ENCODE data around the gene AKAP1. TPM values are rescaled to one million over a fixed set of nuclear protein-coding genes. Genes with fewer than 3 reads are reported as not detected.

AKAP1 gene
- total and polyA plus RNA-seq, 9 of the 15 experiments (the other 6 are each of a cell fraction or from before 2014, with no cell fraction given): 12.9 to 63.8 (median 36.4) TPM

DNA sequence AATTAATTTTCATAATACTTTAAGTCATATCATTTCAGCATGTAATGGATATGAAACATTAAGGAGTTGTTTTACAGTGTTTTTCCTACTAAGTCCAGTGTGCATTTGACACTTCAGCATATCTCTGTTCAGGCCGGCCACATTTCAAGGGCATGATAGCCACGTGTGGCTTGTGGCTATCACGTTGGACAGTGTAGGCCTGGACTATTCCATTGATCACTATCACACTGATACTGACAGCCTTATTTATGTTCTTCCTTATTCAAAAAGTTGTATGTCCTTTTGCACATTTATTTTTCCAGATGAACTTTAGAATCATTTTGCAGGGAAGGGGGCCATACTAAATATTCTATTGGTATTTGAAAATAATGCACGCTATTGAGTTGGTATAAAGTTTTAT is 39.0 kb downstream of the AKAP1 start (continued):
- TF ChIP-seq ZNF274 (IDR thresholded peaks at IDR 0.05; ENCODE audit: borderline replicate concordance, low read depth, low read length) (no peak), ZC3H4 (CRISPR knock-in tag; IDR thresholded peaks at IDR 0.05; ENCODE audit: borderline replicate concordance) (no peak), THAP12 (CRISPR knock-in tag; IDR thresholded peaks at IDR 0.05) (no peak), POLR2G (IDR thresholded peaks at IDR 0.05; ENCODE audit: low read depth, low read length) (no peak), CXXC5 (CRISPR knock-in tag; IDR thresholded peaks at IDR 0.05) (peak; percentile 46; the same call in 1 of the 2 replicates), MYC (IDR thresholded peaks at IDR 0.05; ENCODE audit: low read depth, low read length) (peak; percentile 65; the same call in 1 of the 2 replicates), MYC (CRISPR knock-in tag; IDR thresholded peaks at IDR 0.05; ENCODE audit: borderline replicate concordance, low read depth) (no peak), BRF1 (IDR thresholded peaks at IDR 0.05; ENCODE audit: borderline replicate concordance, extremely low read depth, insufficient read length) (no peak), ZNF146 (CRISPR knock-in tag; IDR thresholded peaks at IDR 0.05; ENCODE audit: unreplicated experiment) (no peak), TEAD2 (tag; IDR thresholded peaks at IDR 0.05) (no peak)
- TF ChIP-seq, protein P1, sequence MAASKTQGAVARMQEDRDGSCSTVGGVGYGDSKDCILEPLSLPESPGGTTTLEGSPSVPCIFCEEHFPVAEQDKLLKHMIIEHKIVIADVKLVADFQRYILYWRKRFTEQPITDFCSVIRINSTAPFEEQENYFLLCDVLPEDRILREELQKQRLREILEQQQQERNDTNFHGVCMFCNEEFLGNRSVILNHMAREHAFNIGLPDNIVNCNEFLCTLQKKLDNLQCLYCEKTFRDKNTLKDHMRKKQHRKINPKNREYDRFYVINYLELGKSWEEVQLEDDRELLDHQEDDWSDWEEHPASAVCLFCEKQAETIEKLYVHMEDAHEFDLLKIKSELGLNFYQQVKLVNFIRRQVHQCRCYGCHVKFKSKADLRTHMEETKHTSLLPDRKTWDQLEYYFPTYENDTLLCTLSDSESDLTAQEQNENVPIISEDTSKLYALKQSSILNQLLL (CRISPR knock-in tag; IDR thresholded peaks at IDR 0.05; ENCODE audit: borderline replicate concordance): no peak
- TF ChIP-seq, protein P2, sequence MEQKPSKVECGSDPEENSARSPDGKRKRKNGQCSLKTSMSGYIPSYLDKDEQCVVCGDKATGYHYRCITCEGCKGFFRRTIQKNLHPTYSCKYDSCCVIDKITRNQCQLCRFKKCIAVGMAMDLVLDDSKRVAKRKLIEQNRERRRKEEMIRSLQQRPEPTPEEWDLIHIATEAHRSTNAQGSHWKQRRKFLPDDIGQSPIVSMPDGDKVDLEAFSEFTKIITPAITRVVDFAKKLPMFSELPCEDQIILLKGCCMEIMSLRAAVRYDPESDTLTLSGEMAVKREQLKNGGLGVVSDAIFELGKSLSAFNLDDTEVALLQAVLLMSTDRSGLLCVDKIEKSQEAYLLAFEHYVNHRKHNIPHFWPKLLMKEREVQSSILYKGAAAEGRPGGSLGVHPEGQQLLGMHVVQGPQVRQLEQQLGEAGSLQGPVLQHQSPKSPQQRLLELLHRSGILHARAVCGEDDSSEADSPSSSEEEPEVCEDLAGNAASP (IDR thresholded peaks at IDR 0.05): no peak
- TF ChIP-seq, protein P3, sequence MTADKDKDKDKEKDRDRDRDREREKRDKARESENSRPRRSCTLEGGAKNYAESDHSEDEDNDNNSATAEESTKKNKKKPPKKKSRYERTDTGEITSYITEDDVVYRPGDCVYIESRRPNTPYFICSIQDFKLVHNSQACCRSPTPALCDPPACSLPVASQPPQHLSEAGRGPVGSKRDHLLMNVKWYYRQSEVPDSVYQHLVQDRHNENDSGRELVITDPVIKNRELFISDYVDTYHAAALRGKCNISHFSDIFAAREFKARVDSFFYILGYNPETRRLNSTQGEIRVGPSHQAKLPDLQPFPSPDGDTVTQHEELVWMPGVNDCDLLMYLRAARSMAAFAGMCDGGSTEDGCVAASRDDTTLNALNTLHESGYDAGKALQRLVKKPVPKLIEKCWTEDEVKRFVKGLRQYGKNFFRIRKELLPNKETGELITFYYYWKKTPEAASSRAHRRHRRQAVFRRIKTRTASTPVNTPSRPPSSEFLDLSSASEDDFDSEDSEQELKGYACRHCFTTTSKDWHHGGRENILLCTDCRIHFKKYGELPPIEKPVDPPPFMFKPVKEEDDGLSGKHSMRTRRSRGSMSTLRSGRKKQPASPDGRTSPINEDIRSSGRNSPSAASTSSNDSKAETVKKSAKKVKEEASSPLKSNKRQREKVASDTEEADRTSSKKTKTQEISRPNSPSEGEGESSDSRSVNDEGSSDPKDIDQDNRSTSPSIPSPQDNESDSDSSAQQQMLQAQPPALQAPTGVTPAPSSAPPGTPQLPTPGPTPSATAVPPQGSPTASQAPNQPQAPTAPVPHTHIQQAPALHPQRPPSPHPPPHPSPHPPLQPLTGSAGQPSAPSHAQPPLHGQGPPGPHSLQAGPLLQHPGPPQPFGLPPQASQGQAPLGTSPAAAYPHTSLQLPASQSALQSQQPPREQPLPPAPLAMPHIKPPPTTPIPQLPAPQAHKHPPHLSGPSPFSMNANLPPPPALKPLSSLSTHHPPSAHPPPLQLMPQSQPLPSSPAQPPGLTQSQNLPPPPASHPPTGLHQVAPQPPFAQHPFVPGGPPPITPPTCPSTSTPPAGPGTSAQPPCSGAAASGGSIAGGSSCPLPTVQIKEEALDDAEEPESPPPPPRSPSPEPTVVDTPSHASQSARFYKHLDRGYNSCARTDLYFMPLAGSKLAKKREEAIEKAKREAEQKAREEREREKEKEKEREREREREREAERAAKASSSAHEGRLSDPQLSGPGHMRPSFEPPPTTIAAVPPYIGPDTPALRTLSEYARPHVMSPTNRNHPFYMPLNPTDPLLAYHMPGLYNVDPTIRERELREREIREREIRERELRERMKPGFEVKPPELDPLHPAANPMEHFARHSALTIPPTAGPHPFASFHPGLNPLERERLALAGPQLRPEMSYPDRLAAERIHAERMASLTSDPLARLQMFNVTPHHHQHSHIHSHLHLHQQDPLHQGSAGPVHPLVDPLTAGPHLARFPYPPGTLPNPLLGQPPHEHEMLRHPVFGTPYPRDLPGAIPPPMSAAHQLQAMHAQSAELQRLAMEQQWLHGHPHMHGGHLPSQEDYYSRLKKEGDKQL (CRISPR knock-in tag; IDR thresholded peaks at IDR 0.05; ENCODE audit: borderline replicate concordance): no peak

Measured in K562 (cell line).